HG03457 (cell line): Measurements from ENCODE around the gene ECHDC3.

Source experiments
- ATAC-seq: cut with Tn5 transposase; IDR thresholded peaks from one replicate; pipeline ENCODE4 v1.9.1; 2021; ENCODE audit warnings: moderate number of reproducible peaks; ENCODE audit not compliant: unreplicated experiment

The ECHDC3 gene

DNA sequence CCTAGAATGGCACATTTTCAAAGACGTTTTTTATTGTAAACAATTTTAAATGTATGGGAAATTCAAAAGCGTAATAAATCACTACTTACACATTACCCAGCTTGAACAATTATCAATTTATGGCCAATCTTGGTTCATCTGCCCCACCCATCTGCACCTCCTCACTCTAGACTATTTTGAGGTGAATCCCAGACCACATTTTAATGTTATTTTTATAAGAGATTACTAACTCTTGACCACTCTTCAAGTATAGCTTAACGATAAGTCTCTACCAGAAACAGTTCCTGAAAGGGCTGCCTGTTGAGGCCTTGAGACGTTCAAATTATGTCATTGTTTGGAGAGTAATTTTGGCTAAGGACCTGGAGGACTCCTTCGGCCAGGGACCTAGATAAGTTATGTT is 33.2 kb downstream of the ECHDC3 start:
- ATAC-seq: no peak

DNA sequence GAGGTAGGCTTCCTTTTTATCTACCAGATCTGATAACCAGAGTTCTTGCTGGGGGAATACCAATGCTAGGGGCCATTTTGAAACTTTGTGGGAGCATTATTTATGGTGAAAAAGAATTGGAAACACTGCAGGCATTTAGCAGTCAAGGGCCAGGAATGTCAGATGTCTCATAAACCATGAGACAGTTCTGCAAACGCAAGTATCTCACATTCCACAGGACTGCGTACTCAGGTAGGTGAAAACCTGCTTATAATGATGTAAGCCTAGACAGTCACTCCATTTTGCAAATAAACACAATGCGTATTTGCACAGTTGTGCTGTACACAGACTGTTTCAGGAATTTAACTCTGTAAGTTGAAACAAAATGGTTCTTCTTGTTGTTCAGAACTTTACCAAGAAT is 33.9 kb downstream of the ECHDC3 start:
- ATAC-seq: no peak

- no peak for ATAC-seq
Observed at GRCh38 chr10:11781114-11781513, 38.9 kb downstream of the ECHDC3 start.

GRCh38 chr10:11782793-11783557 is 40.8 kb downstream of the ECHDC3 start:
- ATAC-seq: no peak

- ATAC-seq: no peak
Observed at GRCh38 chr10:11783558-11783865, 41.3 kb downstream of the ECHDC3 start.

- ATAC-seq: no peak
Observed at GRCh38 chr10:11787374-11787773, 45.2 kb downstream of the ECHDC3 start.

DNA sequence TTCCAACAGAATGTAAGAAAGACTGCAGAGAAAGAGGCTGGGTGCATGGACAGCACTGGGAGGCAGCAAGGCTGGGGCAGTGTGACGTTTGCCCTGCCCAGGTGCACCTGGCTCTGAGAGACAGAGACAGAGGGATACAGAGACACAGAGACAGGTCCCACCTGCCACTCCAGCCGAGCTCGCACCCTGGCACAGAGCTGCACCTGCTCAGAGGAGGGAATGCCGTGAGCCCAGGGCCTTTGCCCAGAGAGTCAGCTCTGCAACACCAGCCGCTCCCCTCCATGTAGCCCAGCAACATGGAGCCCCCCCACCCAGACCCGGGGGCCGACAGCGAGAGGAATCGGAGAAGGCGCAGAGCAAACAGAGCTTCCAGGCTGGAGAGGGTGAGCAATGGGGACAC is 45.7 kb downstream of the ECHDC3 start:
- ATAC-seq: no peak

- ATAC-seq: no peak
Observed at GRCh38 chr10:11789306-11789705, 47.1 kb downstream of the ECHDC3 start.

GRCh38 chr10:11789956-11790355 is 47.8 kb downstream of the ECHDC3 start:
- no peak for ATAC-seq

GRCh38 chr10:11793762-11794479 is 51.7 kb downstream of the ECHDC3 start:
- no peak for ATAC-seq

GRCh38 chr10:11794566-11794965 is 52.4 kb downstream of the ECHDC3 start:
- ATAC-seq: no peak

- ATAC-seq: no peak
Observed at GRCh38 chr10:11795101-11795920, 53.1 kb downstream of the ECHDC3 start.

GRCh38 chr10:11796474-11796873 is 54.3 kb downstream of the ECHDC3 start:
- ATAC-seq: no peak

DNA sequence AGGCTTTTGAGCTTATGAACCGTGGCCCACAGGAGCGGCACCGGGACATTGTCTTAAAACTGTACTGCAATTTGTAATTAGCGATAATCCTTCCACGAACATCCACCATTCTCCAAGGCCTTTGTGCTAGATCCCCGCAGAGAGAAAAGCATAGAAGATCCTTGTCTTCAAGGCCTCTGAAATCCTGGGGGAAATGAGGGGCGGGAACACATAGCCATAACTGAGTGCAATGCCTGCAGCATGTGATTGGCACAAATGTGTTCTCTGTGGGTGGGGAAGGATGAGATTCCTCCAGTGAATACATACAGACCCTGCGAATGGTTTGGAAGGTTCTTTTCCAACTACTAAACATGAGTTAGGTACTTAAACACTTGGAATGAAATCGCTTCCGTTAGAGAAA is 55.1 kb downstream of the ECHDC3 start:
- ATAC-seq: no peak

DNA sequence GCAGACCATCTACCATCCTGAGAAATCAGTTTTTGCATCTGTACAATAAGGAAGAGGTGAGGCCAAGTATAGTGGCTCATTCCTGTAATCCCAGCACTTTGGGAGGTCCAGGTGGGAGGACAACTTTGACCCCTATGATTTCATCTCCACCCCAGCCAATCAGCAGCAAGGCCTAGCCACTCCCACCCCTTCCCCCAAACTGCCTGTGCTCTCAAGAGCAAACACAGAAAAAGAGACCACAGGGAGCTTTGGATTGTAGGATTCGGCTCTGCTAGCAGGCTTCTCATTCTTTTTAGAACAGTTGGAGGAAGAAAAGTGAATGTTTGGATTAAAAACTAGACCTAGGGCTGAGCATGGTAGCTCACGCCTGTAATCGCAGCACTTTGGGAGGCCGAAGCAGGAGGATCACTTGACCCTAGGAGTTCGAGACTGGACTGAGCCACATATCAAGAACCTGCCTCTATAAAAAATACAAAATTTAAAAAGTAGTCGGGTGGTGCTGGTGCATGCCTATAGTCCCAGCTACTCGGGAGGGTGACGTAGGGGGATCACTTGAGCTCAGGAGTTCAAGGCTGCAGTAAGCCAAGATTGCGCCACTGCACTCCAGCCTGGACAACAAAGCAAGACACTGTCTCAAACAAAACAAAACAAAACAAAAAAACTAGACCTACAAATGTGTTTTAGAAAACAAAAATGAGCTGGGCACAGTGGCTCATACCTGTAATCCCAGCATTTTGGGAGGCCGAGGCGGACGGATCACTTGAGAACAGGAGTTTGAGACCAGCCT is 55.9 kb downstream of the ECHDC3 start:
- no peak for ATAC-seq

DNA sequence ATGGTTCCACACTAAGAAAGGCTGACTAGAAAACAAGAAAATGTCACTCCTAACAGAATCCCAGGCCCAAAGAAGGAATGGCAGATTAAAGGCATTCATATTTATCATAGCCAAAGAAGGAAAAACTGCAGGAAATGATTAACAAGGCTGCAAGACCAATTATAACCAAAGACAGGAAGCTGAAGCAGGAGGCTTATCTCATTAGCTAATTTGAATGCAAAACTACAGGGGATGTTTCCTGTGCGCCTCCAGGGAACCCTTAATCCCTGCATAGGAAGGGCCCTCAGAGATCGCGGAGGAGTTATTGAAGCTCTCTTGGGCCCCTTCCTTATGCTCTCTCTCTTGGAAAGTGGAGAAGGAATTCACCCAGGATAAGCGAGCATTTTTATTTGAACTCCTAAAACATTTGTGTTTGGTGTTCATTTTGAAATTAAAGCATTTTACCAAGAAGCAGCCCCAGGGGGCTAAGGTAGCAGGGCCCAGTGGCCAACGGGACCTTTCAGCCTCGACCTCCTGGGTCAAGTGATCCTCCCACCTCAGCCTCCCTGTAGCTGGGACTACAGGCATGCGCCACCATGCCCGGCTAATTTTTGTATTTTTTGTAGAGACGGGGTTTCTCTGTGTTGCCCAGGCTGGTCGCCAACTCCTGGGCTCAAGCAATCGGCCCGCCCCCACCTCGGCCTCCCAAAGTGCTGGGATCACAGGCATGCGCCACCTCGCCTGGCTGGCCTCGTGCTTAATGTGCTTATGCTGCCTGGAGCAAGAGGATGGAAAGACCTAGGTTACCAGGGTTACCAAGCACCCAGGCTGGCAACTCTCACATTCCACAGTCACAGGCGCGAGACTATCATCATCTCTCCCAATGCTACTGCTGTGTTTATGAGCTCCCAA is 56.9 kb downstream of the ECHDC3 start:
- no peak for ATAC-seq

- ATAC-seq: no peak
Observed at GRCh38 chr10:11799736-11800080, 57.5 kb downstream of the ECHDC3 start.

- ATAC-seq: no peak
Observed at GRCh38 chr10:11804336-11804735, 62.2 kb downstream of the ECHDC3 start.

DNA sequence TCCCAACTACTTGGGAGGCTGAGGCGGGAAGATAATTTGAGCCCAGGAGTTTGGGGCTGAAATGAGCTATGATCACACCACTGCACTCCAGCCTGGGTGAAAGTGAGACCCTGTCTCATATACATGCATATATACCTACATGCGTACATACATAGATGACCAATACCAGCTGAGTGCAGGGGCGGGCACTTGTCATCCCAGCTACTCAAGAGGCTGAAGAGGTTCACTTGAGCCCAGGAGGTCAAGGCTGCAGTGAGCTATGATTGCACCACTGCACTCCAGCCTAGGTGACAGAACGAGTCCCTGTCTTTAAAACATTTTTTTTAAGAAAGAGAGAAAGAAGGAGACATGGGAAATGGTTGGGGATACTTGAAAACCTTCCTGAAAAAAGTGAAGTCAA is 63.6 kb downstream of the ECHDC3 start:
- no peak for ATAC-seq

- no peak for ATAC-seq
Observed at GRCh38 chr10:11806706-11807105, 64.5 kb downstream of the ECHDC3 start.
